GM18505 (cell line): ENCODE measurements around the gene CAPN9.

Experiments used
- ATAC-seq: cut with Tn5 transposase; IDR thresholded peaks from one replicate; pipeline ENCODE4 v1.9.1; 2021; ENCODE audit not compliant: unreplicated experiment
- POLR2A ChIP-seq: IDR thresholded peaks from 4 replicates; pipeline ENCODE4 v1.6.1; 2011; ENCODE audit warnings: borderline replicate concordance; ENCODE audit not compliant: insufficient read depth, insufficient read length; ENCODE audit errors: extremely low read depth

Gene CAPN9

DNA sequence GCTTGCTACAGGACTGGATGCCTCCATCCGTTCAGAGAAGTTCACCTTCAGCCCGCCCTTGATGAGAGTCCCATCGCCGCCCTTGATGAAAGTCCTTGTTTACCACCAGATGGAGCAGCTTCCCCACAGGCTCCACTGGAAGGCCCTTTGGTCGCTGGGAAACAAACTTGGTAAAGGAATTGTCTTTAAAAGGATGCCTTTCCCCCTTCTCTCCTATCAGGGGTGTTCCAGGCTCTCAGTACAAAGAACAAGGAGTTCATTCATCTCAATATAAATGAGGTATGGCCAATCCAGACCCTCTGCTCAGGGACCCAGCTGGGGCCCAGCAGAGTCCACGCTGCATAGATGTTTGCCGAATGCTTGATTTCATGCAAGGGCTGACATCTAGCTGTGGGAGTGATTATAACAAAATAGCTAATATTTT, 50.8 kb downstream of the CAPN9 start:
- no peak for ATAC-seq
- no peak for TF ChIP-seq POLR2A

DNA sequence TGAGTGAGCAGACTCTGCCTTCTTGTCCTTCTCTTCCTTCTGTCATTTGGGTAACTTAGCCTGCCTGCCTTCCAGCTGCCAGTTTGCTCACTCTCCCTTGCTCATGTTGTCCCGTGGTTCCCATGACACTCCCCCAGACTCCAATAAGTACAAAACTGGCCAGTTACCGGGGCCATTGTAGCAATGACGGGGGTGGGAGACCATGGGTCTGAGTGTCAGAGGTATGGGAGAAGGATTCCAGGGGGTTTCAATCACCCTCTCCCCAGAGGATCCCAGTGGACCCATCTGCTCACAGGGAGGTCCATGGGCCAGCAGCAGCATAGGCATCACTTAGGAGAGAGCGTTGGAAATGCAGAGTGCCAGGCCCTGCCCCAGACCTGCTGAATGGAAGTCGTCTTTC, 51.3 kb downstream of the CAPN9 start:
- no peak for ATAC-seq
- TF ChIP-seq POLR2A: no peak

DNA sequence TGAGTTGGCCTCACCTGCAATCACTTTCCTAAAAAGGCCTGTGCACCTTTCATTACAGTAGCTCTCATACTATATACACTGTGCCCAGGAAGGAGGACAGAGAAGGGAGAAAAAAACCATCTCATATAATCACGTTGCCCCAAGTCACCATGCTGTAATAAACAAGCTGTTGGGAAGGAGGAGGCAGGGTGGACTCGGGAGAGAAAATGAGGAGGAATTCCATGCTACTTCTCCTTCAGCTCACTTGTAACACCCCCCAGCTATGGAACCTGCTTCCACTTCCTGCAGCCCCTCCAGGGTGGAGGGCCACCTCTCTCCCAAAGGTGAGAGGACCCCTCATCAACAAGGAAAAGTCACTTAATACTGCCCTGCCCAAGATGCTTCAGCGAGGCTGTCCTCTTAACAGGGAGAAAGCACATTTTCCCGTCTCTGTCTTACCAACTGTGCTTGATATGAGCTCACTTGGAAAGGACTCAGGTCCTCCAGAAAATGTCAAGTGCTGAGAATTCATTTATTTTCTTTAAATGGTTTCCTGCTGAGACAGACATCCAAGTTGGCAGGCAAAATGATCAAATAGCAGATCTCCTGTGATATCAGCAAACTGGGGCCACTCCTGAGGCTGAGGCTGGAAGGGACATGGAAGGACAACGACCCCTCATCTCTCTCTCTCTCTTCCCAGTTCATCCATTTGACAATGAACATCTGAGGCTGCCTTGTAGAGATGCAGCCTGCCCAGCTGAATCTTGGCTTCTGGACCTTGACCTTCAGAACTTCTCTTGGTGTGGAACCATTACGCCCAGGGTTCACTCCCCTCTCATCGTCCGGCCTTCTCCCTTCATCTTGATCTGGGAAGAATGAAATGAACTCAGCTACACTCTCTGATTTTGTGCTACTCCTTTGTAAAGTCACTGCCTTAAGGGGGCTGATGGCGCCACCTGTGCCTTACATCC, 54.0 kb downstream of the CAPN9 start:
- no peak for ATAC-seq
- no peak for TF ChIP-seq POLR2A

DNA sequence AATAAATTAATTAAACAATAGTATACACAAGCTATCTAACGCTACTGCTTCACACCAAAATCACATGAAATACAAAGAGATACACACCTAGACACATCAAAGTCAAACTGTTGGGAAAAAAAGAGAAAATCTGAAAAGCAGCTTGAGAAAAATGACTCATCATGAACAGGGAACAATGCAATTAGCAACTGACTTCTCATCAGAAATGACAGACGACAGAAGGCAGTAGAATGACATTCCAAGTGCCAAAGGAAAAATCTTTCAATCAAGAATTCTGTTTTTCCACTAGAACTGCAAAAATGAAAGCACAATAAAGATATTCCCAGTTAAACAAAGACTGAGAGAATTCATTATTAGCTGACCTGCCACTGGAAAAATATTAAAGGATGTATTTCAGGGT, 57.2 kb downstream of the CAPN9 start:
- no peak for ATAC-seq
- TF ChIP-seq POLR2A: no peak

DNA sequence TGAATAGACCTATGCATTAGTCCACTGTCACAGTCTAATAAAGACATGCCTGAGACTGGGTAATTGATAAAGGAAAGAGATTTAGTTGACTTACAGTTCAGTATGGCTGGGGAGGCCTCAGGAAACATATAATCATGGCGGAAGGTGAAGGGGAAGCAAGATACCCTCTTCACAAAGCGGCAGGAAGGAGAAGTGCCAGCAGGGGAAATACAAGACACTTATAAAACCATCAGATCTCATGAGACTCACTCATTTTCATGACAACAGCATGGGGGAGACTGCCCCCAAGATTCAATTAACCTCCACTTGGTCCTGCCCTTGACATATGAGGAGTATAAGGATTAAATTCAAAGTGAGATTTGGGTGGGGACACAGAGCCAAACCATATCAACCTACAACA, 59.4 kb downstream of the CAPN9 start:
- no peak for TF ChIP-seq POLR2A
- no peak for ATAC-seq

DNA sequence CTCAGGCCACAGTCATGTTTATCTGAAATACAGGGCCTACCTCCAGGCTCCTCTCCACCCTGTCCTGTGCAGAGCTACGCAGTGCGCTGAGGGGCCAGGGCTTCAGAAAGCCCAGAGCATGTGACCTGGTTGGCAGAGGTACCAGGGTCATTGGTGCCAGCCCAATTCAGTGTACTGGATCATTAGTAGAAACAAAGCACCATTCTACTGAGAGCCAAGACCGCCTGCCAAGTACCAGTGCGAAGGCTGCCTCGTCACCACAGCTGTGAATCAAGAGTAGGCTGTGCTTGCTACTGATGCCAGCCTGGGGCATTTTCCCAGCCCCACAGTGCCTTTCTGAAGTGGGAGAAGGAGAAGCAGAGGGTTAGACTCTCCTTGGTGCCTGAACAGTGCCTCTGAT, 59.8 kb downstream of the CAPN9 start:
- TF ChIP-seq POLR2A: no peak

DNA sequence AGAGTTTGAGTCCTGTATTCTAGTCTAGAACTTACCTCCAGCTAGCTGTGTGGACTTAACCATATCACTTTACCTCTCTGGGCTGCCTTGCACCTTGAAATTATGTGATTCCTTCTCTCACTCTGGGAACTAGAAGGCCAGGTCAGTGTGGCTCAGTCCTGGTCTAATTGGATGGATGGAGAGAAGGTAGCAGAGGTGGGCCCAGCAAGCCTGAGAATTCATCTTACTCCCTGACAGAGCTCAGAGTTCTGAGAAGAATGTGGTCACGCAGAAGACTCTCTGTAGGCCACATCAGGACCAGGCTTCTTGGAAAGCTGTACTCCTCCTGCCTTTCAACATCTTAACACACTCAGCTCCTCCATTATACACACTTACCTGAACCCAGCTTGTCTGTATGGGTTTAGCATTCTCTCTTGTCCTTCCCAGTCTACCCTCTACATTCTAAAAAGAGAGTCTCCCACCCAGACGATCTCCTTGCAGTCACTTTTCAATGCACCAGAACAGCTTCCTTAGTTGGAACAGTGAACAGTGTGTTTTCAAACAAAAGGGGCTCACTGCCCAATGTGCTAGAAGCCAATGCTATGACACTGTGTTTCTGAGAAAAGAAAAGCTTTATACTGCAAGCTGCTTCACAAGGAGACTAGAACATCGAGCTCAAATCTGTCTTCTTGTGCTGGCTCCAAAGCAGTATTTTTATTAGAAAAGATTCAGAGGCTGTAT, 60.5 kb downstream of the CAPN9 start:
- no peak for ATAC-seq
- no peak for TF ChIP-seq POLR2A

More for the DNA sequence above, 59.8 kb downstream of the CAPN9 start:
- ATAC-seq: no peak

DNA sequence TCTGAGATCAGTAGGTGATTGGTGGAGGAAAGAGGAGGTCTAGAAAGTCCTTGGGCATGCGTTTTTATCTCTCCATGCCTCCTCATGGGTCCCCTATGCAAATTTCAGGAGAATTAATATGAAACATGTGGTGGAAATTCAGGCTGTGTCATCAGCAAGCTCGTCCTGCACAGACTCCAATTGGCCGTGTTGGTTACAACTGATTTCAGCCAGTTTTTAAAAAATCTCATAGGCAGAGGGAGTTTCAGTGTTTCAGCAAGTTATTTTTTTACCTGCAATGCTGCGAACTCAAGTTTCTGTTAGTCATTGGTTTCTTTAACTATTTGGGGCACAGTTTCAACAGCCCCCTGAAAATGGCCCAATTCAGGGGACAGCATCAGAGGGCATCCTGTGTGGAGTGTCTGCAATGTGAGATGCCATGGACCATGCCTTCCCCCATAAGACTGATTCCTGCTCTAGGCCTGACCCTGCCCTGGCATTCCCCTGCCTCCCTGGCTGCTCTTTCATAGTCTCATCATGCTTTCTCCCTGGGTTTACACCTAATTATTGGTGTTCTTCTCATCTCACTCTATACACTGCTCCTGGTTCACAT, 61.2 kb downstream of the CAPN9 start:
- TF ChIP-seq POLR2A: no peak
- no peak for ATAC-seq

DNA sequence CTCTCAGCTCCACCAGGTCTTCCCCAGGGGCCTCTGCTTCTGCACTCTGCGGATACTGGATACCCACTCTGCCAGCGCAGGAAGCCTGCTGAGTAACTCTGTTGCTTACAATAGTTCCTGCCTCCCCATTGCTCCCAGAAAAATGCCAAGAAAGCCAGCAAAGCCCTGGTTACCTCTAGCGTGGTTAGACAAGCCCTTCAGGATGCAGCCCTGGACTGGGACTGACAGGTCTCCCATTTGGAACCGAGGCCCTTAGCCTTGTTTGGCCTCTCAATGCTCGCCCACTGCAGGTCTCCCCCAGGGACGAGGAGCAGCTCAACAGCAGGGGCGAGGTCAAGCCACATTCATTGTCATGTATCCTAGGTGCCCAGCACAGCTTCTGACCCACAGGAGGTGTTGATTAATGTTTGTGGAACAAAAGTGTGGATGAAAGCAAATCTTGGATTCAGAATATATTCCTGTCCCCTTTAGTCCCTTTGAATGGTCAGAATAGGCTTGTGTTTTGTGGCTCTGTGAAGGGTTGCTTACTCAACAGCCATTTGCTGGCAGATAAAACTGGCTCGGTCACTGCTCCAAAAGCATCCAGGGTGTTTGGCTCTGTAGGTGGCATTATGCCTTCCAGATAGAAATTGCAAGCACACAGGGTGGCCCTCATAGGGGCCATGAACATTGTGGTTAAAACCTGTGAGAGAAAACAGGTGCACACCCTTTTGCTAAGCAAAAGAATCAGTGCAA, 62.2 kb downstream of the CAPN9 start:
- no peak for TF ChIP-seq POLR2A
- no peak for ATAC-seq

DNA sequence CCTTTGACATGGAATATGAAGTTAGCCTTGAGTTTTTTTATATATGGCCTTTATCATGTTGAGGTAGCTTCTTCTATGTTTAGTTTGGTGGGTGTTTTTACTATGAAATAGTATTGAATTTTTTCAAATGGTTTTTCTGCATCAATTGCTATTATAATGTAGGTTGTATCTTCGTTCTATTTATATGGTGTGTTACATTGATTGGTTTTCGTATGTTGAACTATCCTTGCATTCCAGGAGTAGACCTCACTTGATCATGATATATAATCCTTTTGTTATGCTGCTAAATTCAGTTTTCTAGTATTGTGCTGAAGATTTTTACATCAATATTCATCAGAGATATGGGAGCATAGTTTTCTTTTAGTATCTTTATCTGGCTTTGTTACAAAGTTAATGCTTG, 65.4 kb downstream of the CAPN9 start:
- no peak for ATAC-seq
- no peak for TF ChIP-seq POLR2A

DNA sequence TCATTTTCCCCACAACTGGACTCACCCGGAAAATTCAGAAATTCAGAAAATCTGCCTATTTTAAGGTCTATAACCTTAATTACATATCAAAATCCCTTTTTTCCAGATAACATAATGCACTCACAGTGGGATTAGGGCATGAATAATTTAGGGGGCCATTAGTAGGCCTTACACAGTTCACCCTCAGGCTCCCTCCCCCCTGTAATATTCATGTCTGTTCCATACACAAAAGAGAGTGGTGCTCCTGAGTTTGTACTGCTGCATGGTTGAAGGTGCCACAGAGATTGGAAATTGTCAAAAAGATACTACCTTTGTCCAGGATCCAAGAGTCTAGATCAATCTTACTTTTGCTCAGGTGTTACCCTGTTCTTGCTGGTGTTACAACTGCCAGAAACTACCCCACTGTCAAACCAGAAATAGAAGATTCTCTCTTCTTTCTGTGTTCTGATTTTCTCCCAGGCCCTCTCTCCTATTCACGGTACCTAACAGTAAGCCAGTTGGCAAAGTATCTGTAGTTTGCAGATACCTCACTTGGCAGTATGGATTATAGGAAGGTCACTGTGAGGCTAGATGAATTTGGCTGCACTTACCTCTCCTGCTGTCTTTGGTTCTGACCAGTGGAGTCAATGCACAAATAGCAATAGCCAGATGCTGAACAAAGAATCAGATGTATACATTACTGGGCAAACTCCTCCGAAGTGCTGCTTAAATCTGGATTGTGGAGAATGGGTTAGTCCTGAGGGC, 67.9 kb downstream of the CAPN9 start:
- no peak for ATAC-seq

DNA sequence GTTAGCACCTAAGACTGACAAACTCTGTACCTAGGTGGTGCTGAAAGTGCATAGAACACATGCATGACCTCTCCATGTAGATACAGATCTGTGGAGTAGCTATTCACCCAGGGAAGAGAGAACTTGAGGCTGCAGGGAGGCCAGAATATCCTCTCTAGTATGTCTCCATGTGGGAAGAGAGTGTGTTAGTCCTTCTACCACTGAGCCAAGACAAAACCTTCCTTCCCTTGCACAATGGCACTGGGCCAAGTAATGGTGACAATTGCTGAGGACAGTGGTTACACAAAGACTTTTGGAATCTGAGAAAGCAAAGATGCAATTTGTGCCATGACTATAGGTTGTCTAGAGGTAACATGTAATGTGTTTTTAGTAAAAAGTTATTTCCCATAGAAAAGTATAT, 68.8 kb downstream of the CAPN9 start:
- TF ChIP-seq POLR2A: no peak
- no peak for ATAC-seq

More for the DNA sequence above, 67.9 kb downstream of the CAPN9 start:
- no peak for TF ChIP-seq POLR2A

DNA sequence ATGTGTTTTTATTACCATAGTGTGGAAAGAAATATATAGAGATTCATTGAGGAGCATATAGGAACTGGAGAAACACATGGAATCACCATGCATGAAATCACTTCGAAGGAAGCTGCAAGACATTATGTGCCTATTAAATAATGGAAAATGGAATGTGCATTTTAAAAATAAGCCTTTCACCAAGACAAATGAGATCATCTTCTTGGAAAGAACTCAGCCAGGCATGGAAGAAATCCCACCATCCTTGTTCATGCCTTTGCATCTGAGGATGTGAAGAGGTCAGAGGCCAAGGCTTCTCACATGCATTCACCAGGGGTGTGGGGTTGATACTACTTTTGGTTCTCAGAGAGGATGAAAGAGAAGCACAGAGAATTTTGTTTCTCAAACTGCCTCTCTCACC, 71.2 kb downstream of the CAPN9 start:
- no peak for ATAC-seq
- TF ChIP-seq POLR2A: no peak

DNA sequence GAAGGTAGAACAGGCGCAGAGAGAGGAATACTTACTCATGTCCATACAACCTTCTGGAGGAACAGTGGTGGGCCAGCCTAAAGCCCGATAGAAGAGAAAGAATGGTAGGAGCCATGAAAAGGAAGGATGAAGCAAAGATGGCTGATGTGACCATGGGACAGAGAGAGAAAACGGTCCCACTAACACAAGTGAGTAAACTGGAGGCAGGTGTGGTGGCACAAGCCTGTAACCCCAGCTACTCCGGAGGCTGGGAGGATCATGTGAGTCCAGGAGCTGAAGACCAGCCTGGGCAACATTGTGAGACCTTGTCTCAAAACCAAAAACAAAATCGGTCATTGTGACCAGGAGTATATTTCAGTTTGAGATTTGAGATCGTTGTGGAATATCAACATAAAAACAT, 71.7 kb downstream of the CAPN9 start:
- no peak for ATAC-seq

More for the DNA sequence above, 71.7 kb downstream of the CAPN9 start:
- no peak for TF ChIP-seq POLR2A
